ENCODE measurements around the gene FAM81A.

DNA sequence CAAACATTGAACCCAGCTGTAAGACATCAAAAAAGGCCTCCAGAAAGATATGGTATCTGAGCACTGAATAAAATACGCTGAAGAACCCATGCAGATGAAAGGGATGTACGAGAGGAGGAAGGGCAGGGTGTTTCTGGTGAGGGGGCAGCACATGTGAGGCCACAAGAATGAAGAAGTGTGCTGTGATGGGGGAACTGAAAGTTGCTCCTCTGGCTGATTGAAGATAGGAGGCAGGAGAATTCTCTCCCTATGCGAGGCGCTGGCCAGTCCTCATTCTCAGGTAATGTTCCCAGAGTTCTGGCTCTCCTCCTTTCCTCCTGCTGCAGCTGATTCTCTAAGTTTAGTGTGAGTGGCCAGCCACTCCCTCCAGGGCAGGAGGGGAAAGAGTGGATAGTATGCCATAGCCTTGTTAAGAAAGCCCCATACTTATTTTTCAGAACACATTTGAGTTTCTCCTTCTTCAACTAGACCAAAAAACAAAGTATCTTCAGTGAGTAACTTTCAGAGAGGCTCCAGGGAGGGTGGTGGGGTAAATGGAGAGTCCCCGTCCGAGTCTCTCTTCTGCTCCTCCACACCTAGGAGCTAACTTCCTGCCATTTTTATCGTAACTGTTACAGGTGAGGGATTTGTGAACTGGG, 38.4 kb upstream of the FAM81A start:
- TF ChIP-seq CTCF (IDR thresholded peaks at IDR 0.05), result no peak
- TF ChIP-seq POLR2A (IDR thresholded peaks at IDR 0.05), result no peak
